Peyer's patch (tissue), 4 donors: ENCODE data around the gene PHACTR3.

Experiments
- POLR2A ChIP-seq, 2 donors: fragments of 450-650 bp; IDR thresholded peaks; one replicate each; pipeline ENCODE4 v1.5.1; 2017; ENCODE audit warnings: antibody characterized with exemption in 2 of 2, mild to moderate bottlenecking in 2 of 2, moderate library complexity in 2 of 2
- TF ChIP-seq, protein P1 (sequence below), 6 experiments: fragments of 450-650 bp in 4 of 6; fragments of 200-600 bp in 2 of 6; sonication (generic) in 1 of 6; IDR thresholded peaks; one replicate each; pipeline ENCODE4 v1.5.1; 2017 to 2019; ENCODE audit warnings: antibody characterized with exemption in 6 of 6, mild to moderate bottlenecking in 3 of 6, moderate library complexity in 1 of 6

DNA sequence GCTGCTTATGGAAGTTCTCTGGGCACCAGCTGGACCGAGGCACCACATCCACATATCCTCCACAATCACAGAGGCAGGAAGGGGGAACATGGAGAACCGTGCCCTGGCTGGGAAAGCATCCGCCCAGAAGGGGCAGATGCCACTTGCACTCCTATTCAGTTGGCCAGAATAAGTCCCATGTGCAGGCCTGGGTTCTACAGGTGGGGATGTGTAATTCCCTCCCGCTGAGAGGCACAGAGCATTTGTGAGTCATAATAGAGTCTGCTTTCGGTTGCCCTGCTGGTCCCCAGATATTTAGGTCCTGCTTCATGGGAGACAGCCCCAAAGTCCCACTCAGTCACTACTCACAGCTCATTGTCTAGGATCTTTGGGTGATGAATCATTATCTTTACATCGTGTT, 104.0 kb downstream of the PHACTR3 start:
- TF ChIP-seq, protein P1, sequence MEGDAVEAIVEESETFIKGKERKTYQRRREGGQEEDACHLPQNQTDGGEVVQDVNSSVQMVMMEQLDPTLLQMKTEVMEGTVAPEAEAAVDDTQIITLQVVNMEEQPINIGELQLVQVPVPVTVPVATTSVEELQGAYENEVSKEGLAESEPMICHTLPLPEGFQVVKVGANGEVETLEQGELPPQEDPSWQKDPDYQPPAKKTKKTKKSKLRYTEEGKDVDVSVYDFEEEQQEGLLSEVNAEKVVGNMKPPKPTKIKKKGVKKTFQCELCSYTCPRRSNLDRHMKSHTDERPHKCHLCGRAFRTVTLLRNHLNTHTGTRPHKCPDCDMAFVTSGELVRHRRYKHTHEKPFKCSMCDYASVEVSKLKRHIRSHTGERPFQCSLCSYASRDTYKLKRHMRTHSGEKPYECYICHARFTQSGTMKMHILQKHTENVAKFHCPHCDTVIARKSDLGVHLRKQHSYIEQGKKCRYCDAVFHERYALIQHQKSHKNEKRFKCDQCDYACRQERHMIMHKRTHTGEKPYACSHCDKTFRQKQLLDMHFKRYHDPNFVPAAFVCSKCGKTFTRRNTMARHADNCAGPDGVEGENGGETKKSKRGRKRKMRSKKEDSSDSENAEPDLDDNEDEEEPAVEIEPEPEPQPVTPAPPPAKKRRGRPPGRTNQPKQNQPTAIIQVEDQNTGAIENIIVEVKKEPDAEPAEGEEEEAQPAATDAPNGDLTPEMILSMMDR (IDR thresholded peaks at IDR 0.05) = no peak
- TF ChIP-seq POLR2A (IDR thresholded peaks at IDR 0.05) = no peak
